GM23338 (cell line): ENCODE data around the gene SETBP1. TPM values are rescaled to one million over a fixed set of nuclear protein-coding genes. Genes with fewer than 3 reads are reported as not detected.

Experiments used
- ATAC-seq: fragments of 200-7000 bp; cut with Tn5 transposase; 3 replicates; pipeline ENCODE4 v1.9.1; 2020
- DNase-seq: peaks from one replicate; pipeline ENCODE4 v3.0.0-alpha.2; 2015; ENCODE audit warnings: low spot score
- H2AFZ ChIP-seq: fragments of 200-600 bp; sonication (generic); 2 replicates; pipeline ENCODE4 v1.8.0; 2016; ENCODE audit warnings: antibody characterized with exemption, mild to moderate bottlenecking, moderate library complexity
- H3F3A ChIP-seq: fragments of 200-600 bp; sonication (generic); replicated peaks from 2 replicates; pipeline ENCODE4 v1.8.0; 2017; ENCODE audit warnings: antibody characterized with exemption, mixed run types, low read depth
- H3K27ac ChIP-seq: fragments of 200-600 bp; sonication (generic); 2 replicates; pipeline ENCODE4 v1.6.1; 2016; ENCODE audit warnings: low read depth
- H3K27me3 ChIP-seq: fragments of 200-600 bp; sonication (generic); 2 replicates; pipeline ENCODE4 v1.8.0; 2016; ENCODE audit warnings: mild to moderate bottlenecking, mixed run types, moderate library complexity; ENCODE audit not compliant: insufficient read depth
- H3K36me3 ChIP-seq: fragments of 200-600 bp; sonication (generic); 2 replicates; pipeline ENCODE4 v1.8.0; 2016; ENCODE audit warnings: mild to moderate bottlenecking; ENCODE audit not compliant: insufficient read depth
- H3K4me1 ChIP-seq: fragments of 200-600 bp; sonication (generic); 2 replicates; pipeline ENCODE4 v1.8.0; 2016; ENCODE audit warnings: mild to moderate bottlenecking, moderate library complexity; ENCODE audit not compliant: insufficient read depth
- H3K4me2 ChIP-seq: fragments of 200-600 bp; sonication (generic); 2 replicates; pipeline ENCODE4 v1.7.1; 2017; ENCODE audit warnings: mixed run types
- H3K4me3 ChIP-seq: fragments of 200-600 bp; sonication (generic); 2 replicates; pipeline ENCODE4 v1.6.1; 2016; ENCODE audit warnings: mixed run types
- H3K79me2 ChIP-seq: fragments of 200-600 bp; sonication (generic); replicated peaks from 2 replicates; pipeline ENCODE4 v1.8.0; 2017; ENCODE audit warnings: mild to moderate bottlenecking; ENCODE audit not compliant: insufficient read depth
- H3K9me2 ChIP-seq: fragments of 200-600 bp; sonication (generic); 2 replicates; pipeline ENCODE4 v1.8.0; 2017; ENCODE audit not compliant: insufficient read depth
- H4K20me1 ChIP-seq: fragments of 200-600 bp; sonication (generic); replicated peaks from 2 replicates; pipeline ENCODE4 v1.8.0; 2017; ENCODE audit warnings: mild to moderate bottlenecking; ENCODE audit not compliant: insufficient read depth
- H3K27ac Mint-ChIP-seq: 2 replicates; pipeline ENCODE4 v1.8.0; 2020; ENCODE audit warnings: inconsistent platforms, mild to moderate bottlenecking, moderate library complexity, mixed read lengths
- H3K27me3 Mint-ChIP-seq: 3 replicates; pipeline ENCODE4 v1.8.0; 2022; ENCODE audit warnings: low read depth, mild to moderate bottlenecking, moderate library complexity, mixed read lengths, inconsistent platforms; ENCODE audit not compliant: insufficient read depth, poor library complexity
- H3K36me3 Mint-ChIP-seq: 3 replicates; pipeline ENCODE4 v1.8.0; 2021; ENCODE audit warnings: low read depth, mild to moderate bottlenecking, inconsistent platforms, moderate library complexity, mixed read lengths
- H3K4me1 Mint-ChIP-seq: 3 replicates; pipeline ENCODE4 v1.8.0; 2020; ENCODE audit warnings: mild to moderate bottlenecking, inconsistent platforms, mixed read lengths
- H3K4me3 Mint-ChIP-seq: 3 replicates; pipeline ENCODE4 v1.8.0; 2021; ENCODE audit warnings: moderate library complexity, mild to moderate bottlenecking, inconsistent platforms, mixed read lengths
- H3K9me3 Mint-ChIP-seq: 3 replicates; pipeline ENCODE4 v1.8.0; 2020; ENCODE audit warnings: moderate library complexity, mild to moderate bottlenecking, inconsistent platforms, mixed read lengths
- CREB1 ChIP-seq: fragments of 250-450 bp; sonication (Bioruptor Pico); IDR thresholded peaks from 2 replicates; pipeline ENCODE4 v1.5.0; 2020; ENCODE audit warnings: low read depth, mild to moderate bottlenecking, moderate library complexity
- EZH2 ChIP-seq: fragments of 200-600 bp; sonication (generic); IDR thresholded peaks from one replicate; pipeline ENCODE4 v1.8.0; 2017; ENCODE audit warnings: antibody characterized with exemption, mild to moderate bottlenecking, low read depth; ENCODE audit not compliant: unreplicated experiment
- EZH2phosphoT487 ChIP-seq: fragments of 200-600 bp; sonication (generic); IDR thresholded peaks from one replicate; pipeline ENCODE4 v1.8.1; 2018; ENCODE audit warnings: antibody characterized with exemption; ENCODE audit not compliant: unreplicated experiment
- JUNB ChIP-seq: IDR thresholded peaks from one replicate; pipeline ENCODE4 v1.6.1; 2016; ENCODE audit warnings: antibody characterized with exemption; ENCODE audit not compliant: unreplicated experiment
- NANOG ChIP-seq: IDR thresholded peaks from 2 replicates; pipeline ENCODE4 v1.6.1; 2016; ENCODE audit warnings: antibody characterized with exemption, borderline replicate concordance
- POLR2AphosphoS5 ChIP-seq: IDR thresholded peaks from 2 replicates; pipeline ENCODE4 v1.6.1; 2016; ENCODE audit warnings: antibody characterized with exemption, low read depth
- STAT1 ChIP-seq: IDR thresholded peaks from one replicate; pipeline ENCODE4 v1.6.1; 2016; ENCODE audit warnings: antibody characterized with exemption; ENCODE audit not compliant: unreplicated experiment
- ZNF114 ChIP-seq: fragments of 250-450 bp; sonication (Bioruptor Pico); IDR thresholded peaks from 2 replicates; pipeline ENCODE4 v1.5.0; 2020; ENCODE audit warnings: mild to moderate bottlenecking, moderate library complexity
- ZNF331 ChIP-seq: fragments of 250-450 bp; sonication (Bioruptor Pico); IDR thresholded peaks from 2 replicates; pipeline ENCODE4 v1.5.0; 2020; ENCODE audit warnings: low read depth, mild to moderate bottlenecking, moderate library complexity
- polyA plus RNA-seq: library from polyadenylated mRNA; unstranded; fragments of >200 nt; fragmentation: Nextera tagmentation; extraction: Ambion mirVana; gene quantifications from 2 replicates; pipeline ENCODE4 v1.2.1, GENCODE V29; 2016
- total RNA-seq: library from RNA; depleted of rRNA; stranded (reverse); fragments of >200 nt; shearing (Covaris generic); gene quantifications from 2 replicates; pipeline ENCODE4 v1.2.3, GENCODE V29; 2014
- TF ChIP-seq, protein P1 (sequence below): IDR thresholded peaks from one replicate; pipeline ENCODE4 v1.6.1; 2018; ENCODE audit warnings: antibody characterized with exemption; ENCODE audit not compliant: unreplicated experiment
- TF ChIP-seq, protein P2 (sequence below): IDR thresholded peaks from 2 replicates; pipeline ENCODE4 v1.6.1; 2016; ENCODE audit warnings: antibody characterized with exemption
- TF ChIP-seq, protein P3 (sequence below), 2 experiments: fragments of 200-600 bp in 1 of 2; sonication (generic) in 1 of 2; conservative IDR thresholded peaks; 2 replicates each; pipeline versions ENCODE4 v1.5.1 to v1.6.1; 2016 to 2017; ENCODE audit warnings: antibody characterized with exemption in 2 of 2, low read depth in 2 of 2, mild to moderate bottlenecking in 2 of 2, moderate library complexity in 1 of 2
- TF ChIP-seq, protein P4 (sequence below): fragments of 250-450 bp; sonication (Bioruptor Pico); IDR thresholded peaks from 2 replicates; pipeline ENCODE4 v1.5.0; 2020; ENCODE audit warnings: mild to moderate bottlenecking, moderate library complexity

SETBP1 gene
- total and polyA plus RNA-seq, 2 experiments from 2014 or later, result 1.6 to 5.5 TPM

DNA sequence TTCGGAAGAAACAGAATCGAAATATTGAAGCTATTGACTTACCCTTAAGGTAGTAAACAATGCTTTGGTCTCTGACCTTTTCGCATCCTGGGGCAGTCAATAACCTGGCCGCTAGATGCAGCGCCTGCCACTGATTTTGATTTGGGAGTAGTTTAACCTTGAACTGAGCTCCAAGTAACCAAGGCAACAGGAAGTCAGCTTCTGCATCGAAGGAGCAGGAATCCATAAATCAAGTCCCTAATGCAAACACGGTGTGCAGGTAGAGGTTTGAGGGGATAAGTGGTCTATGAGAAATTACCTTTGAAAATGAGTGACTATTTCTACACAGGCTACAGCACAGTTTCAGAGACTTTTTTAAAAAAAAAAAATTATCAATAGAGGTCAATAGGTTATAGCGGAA is 353.5 kb downstream of the SETBP1 start:
- Mint-ChIP-seq H3K4me1 (no peaks in the 10 kb centered on the region), H3K4me3 (no peak overlapping the region), H3K27ac (no peak overlapping the region), H3K36me3 (no peaks in the 10 kb centered on the region; the same call in 2 of the 3 replicates), H3K27me3 (no peaks in the 10 kb centered on the region), H3K9me3 (peaks cover 4% of the 10 kb centered on the region; the same call in 1 of the 3 replicates)
- H3K27me3 ChIP-seq, result no peaks in the 10 kb centered on the region
- no peaks in the 10 kb centered on the region for H3F3A ChIP-seq
- H3K36me3 ChIP-seq, result no peaks in the 10 kb centered on the region
- H2AFZ ChIP-seq, result no peak overlapping the region
- H4K20me1 ChIP-seq, result no peaks in the 10 kb centered on the region
- H3K4me3 ChIP-seq, result no peak overlapping the region
- ATAC-seq, result no peak
- no peaks in the 10 kb centered on the region for H3K79me2 ChIP-seq
- no peak for DNase-seq
- H3K4me1 ChIP-seq, result peaks cover 6% of the 10 kb centered on the region; the same call in 1 of the 2 replicates
- no peaks in the 10 kb centered on the region for H3K9me2 ChIP-seq
- TF ChIP-seq NANOG (no peak), EZH2phosphoT487 (no peak), ZNF114 (CRISPR knock-in tag) (no peak), CREB1 (CRISPR knock-in tag) (no peak), JUNB (no peak), STAT1 (no peak), EZH2 (no peak), ZNF331 (CRISPR knock-in tag) (no peak), POLR2AphosphoS5 (no peak)
- TF ChIP-seq, protein P1, sequence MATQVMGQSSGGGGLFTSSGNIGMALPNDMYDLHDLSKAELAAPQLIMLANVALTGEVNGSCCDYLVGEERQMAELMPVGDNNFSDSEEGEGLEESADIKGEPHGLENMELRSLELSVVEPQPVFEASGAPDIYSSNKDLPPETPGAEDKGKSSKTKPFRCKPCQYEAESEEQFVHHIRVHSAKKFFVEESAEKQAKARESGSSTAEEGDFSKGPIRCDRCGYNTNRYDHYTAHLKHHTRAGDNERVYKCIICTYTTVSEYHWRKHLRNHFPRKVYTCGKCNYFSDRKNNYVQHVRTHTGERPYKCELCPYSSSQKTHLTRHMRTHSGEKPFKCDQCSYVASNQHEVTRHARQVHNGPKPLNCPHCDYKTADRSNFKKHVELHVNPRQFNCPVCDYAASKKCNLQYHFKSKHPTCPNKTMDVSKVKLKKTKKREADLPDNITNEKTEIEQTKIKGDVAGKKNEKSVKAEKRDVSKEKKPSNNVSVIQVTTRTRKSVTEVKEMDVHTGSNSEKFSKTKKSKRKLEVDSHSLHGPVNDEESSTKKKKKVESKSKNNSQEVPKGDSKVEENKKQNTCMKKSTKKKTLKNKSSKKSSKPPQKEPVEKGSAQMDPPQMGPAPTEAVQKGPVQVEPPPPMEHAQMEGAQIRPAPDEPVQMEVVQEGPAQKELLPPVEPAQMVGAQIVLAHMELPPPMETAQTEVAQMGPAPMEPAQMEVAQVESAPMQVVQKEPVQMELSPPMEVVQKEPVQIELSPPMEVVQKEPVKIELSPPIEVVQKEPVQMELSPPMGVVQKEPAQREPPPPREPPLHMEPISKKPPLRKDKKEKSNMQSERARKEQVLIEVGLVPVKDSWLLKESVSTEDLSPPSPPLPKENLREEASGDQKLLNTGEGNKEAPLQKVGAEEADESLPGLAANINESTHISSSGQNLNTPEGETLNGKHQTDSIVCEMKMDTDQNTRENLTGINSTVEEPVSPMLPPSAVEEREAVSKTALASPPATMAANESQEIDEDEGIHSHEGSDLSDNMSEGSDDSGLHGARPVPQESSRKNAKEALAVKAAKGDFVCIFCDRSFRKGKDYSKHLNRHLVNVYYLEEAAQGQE, result no peak
- TF ChIP-seq, protein P2, sequence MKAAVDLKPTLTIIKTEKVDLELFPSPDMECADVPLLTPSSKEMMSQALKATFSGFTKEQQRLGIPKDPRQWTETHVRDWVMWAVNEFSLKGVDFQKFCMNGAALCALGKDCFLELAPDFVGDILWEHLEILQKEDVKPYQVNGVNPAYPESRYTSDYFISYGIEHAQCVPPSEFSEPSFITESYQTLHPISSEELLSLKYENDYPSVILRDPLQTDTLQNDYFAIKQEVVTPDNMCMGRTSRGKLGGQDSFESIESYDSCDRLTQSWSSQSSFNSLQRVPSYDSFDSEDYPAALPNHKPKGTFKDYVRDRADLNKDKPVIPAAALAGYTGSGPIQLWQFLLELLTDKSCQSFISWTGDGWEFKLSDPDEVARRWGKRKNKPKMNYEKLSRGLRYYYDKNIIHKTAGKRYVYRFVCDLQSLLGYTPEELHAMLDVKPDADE, result no peak
- TF ChIP-seq, protein P3, sequence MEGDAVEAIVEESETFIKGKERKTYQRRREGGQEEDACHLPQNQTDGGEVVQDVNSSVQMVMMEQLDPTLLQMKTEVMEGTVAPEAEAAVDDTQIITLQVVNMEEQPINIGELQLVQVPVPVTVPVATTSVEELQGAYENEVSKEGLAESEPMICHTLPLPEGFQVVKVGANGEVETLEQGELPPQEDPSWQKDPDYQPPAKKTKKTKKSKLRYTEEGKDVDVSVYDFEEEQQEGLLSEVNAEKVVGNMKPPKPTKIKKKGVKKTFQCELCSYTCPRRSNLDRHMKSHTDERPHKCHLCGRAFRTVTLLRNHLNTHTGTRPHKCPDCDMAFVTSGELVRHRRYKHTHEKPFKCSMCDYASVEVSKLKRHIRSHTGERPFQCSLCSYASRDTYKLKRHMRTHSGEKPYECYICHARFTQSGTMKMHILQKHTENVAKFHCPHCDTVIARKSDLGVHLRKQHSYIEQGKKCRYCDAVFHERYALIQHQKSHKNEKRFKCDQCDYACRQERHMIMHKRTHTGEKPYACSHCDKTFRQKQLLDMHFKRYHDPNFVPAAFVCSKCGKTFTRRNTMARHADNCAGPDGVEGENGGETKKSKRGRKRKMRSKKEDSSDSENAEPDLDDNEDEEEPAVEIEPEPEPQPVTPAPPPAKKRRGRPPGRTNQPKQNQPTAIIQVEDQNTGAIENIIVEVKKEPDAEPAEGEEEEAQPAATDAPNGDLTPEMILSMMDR (conservative IDR thresholded peaks at IDR 0.05; ENCODE audit: low read depth in 2 of 2), result no peak
- TF ChIP-seq, protein P4, sequence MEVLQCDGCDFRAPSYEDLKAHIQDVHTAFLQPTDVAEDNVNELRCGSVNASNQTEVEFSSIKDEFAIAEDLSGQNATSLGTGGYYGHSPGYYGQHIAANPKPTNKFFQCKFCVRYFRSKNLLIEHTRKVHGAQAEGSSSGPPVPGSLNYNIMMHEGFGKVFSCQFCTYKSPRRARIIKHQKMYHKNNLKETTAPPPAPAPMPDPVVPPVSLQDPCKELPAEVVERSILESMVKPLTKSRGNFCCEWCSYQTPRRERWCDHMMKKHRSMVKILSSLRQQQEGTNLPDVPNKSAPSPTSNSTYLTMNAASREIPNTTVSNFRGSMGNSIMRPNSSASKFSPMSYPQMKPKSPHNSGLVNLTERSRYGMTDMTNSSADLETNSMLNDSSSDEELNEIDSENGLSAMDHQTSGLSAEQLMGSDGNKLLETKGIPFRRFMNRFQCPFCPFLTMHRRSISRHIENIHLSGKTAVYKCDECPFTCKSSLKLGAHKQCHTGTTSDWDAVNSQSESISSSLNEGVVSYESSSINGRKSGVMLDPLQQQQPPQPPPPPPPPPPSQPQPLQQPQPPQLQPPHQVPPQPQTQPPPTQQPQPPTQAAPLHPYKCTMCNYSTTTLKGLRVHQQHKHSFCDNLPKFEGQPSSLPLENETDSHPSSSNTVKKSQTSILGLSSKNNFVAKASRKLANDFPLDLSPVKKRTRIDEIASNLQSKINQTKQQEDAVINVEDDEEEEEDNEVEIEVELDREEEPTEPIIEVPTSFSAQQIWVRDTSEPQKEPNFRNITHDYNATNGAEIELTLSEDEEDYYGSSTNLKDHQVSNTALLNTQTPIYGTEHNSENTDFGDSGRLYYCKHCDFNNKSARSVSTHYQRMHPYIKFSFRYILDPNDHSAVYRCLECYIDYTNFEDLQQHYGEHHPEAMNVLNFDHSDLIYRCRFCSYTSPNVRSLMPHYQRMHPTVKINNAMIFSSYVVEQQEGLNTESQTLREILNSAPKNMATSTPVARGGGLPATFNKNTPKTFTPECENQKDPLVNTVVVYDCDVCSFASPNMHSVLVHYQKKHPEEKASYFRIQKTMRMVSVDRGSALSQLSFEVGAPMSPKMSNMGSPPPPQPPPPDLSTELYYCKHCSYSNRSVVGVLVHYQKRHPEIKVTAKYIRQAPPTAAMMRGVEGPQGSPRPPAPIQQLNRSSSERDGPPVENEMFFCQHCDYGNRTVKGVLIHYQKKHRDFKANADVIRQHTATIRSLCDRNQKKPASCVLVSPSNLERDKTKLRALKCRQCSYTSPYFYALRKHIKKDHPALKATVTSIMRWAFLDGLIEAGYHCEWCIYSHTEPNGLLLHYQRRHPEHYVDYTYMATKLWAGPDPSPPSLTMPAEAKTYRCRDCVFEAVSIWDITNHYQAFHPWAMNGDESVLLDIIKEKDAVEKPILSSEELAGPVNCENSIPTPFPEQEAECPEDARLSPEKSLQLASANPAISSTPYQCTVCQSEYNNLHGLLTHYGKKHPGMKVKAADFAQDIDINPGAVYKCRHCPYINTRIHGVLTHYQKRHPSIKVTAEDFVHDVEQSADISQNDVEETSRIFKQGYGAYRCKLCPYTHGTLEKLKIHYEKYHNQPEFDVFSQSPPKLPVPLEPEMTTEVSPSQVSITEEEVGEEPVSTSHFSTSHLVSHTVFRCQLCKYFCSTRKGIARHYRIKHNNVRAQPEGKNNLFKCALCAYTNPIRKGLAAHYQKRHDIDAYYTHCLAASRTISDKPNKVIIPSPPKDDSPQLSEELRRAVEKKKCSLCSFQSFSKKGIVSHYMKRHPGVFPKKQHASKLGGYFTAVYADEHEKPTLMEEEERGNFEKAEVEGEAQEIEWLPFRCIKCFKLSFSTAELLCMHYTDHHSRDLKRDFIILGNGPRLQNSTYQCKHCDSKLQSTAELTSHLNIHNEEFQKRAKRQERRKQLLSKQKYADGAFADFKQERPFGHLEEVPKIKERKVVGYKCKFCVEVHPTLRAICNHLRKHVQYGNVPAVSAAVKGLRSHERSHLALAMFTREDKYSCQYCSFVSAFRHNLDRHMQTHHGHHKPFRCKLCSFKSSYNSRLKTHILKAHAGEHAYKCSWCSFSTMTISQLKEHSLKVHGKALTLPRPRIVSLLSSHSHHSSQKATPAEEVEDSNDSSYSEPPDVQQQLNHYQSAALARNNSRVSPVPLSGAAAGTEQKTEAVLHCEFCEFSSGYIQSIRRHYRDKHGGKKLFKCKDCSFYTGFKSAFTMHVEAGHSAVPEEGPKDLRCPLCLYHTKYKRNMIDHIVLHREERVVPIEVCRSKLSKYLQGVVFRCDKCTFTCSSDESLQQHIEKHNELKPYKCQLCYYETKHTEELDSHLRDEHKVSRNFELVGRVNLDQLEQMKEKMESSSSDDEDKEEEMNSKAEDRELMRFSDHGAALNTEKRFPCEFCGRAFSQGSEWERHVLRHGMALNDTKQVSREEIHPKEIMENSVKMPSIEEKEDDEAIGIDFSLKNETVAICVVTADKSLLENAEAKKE (CRISPR knock-in tag), result no peak
- no peak overlapping the region for H3K27ac ChIP-seq
- H3K4me2 ChIP-seq, result no peak overlapping the region
